Prostate gland (tissue), 2 donors: Measurements from ENCODE around the gene IL17RD.

ENCODE experiments used
- POLR2A ChIP-seq: fragments of 450-650 bp; IDR thresholded peaks from one replicate; pipeline ENCODE4 v1.6.1; 2016; ENCODE audit warnings: antibody characterized with exemption, mild to moderate bottlenecking
- TF ChIP-seq, protein P1 (sequence below), 4 experiments: fragments of 200-600 bp in 2 of 4; fragments of 450-650 bp in 2 of 4; sonication (generic) in 2 of 4; IDR thresholded peaks; 1 replicate in 3 of 4; 2 replicates in 1 of 4; pipeline ENCODE4 v1.5.1; 2016 to 2019; ENCODE audit warnings: antibody characterized with exemption in 4 of 4, mild to moderate bottlenecking in 2 of 4, moderate library complexity in 2 of 4

DNA sequence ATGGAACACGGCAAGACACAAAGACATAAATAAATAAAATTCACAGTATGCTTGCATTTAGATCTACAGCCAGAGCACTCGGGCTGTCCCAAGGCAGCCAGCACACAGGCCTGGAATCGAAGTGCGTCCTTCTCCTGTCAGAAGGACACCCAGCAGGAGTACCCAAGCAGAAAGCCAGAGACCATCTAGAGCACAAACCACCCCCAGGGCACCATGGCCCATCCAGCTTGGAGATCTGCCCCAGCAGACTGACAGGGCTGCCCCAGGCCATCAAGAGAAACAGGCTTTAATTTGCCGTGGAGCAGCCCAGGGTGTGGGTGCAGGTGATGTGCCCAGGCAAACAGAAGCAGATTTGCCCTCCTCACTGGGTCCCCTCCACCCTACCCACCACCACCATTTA, 112.5 kb downstream of the IL17RD start:
- TF ChIP-seq POLR2A: no peak
- TF ChIP-seq, protein P1, sequence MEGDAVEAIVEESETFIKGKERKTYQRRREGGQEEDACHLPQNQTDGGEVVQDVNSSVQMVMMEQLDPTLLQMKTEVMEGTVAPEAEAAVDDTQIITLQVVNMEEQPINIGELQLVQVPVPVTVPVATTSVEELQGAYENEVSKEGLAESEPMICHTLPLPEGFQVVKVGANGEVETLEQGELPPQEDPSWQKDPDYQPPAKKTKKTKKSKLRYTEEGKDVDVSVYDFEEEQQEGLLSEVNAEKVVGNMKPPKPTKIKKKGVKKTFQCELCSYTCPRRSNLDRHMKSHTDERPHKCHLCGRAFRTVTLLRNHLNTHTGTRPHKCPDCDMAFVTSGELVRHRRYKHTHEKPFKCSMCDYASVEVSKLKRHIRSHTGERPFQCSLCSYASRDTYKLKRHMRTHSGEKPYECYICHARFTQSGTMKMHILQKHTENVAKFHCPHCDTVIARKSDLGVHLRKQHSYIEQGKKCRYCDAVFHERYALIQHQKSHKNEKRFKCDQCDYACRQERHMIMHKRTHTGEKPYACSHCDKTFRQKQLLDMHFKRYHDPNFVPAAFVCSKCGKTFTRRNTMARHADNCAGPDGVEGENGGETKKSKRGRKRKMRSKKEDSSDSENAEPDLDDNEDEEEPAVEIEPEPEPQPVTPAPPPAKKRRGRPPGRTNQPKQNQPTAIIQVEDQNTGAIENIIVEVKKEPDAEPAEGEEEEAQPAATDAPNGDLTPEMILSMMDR (IDR thresholded peaks at IDR 0.05): no peak
